Neuron (in vitro differentiated cells): ENCODE results near the gene MIOX.

Source experiments
- H2AFZ ChIP-seq: one replicate; pipeline ENCODE4 v1.6.1; 2013; ENCODE audit warnings: low read depth, mild to moderate bottlenecking, inconsistent platforms, low read length, moderate library complexity
- H3K27me3 ChIP-seq: one replicate; pipeline ENCODE4 v1.6.1; 2013; ENCODE audit warnings: low read length; ENCODE audit not compliant: insufficient read depth
- H3K36me3 ChIP-seq: one replicate; pipeline ENCODE4 v1.6.1; 2013; ENCODE audit warnings: low read length; ENCODE audit not compliant: insufficient read depth
- H3K4me1 ChIP-seq: one replicate; pipeline ENCODE4 v1.6.1; 2013; ENCODE audit warnings: low read length; ENCODE audit not compliant: insufficient read depth
- H3K4me3 ChIP-seq: 2 replicates; pipeline ENCODE4 v1.5.1; 2013; ENCODE audit warnings: mild to moderate bottlenecking, low read length, moderate library complexity
- H3K9me3 ChIP-seq: one replicate; pipeline ENCODE4 v1.6.1; 2013; ENCODE audit warnings: low read length

MIOX gene

DNA sequence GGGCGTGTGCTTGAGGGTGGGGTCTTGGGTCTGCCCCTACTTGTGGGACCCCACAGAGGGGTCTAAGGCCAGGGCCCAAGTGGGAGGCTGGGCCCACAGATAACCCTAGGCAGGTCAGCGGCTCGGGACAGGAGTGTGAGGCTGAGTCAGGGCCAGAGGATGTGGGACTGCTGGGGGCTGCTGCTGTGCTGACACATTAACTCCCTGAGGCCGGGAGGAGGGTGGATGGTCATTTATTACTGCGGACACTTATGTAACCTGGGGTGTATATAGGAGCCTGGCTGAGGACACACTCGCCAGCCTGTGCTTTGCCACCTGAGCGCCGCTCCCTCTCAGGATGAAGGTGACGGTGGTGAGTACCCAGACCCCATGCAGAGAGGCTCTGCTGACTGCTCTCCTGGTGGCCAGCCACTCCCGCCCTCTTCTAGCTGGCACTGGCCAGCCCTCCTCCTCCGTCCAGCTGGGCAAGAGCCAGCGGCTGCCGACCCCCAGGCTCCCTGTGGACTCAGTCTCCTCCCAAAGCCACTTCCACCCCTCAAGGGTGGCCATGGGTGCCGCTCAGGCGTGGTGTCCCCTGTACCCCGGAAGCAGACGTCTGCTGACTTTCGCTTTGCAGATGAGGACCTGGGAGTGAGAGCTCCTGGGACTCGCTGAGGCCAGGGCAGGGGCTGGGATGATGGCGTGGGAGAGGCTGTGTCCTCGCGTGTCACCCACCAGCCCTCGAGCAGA, at the start of gene MIOX:
MIOX (plus strand) TSS at position 299 of the 729 bp plus-strand sequence; CDS start at position 338, 39 bp downstream.
- no peaks in the 10 kb centered on the region for H3K4me1 ChIP-seq
- H3K27me3 ChIP-seq, result peaks cover 37% of the 10 kb centered on the region
- no peaks in the 10 kb centered on the region for H3K9me3 ChIP-seq
- H3K4me3 ChIP-seq, result no peak within 1 kb of the TSS
- no peaks in the 10 kb centered on the region for H3K36me3 ChIP-seq
- H2AFZ ChIP-seq, result no peak within 1 kb of the TSS

DNA sequence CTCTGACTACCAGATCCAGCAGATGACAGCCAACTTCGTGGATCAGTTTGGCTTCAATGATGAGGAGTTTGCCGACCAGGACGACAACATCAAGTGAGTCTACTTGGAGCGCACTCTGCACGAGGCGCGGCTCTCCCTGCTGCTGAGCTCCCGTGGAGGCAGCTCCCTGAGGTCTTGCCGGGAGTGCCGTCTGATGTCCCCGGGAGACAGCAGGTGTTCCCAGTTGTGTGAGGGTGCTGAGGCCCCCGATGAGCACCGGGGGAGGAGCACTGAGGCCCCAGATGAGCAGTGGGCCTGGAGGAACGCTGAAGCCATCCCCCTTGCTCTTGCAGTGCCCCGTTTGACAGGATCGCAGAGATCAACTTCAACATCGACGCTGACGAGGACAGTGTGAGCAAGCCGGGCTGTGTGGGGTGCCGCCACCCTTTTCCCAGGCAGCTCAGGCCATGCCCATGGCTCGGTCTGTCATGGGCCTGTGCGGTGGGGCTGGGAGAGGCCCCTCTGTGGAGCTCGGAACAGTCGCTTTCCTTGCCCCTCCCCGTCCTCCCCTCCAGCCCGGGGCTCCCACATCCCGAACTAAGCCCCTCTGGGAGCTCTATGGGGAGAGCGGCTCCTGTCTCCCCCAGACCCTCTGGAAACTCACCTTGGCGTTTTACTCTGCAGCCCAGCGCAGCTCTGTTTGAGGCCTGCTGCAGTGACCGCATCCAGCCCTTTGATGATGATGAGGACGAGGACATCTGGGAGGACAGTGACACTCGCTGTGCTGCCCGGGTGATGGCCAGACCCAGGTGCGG, 49.0 kb upstream of the MIOX start:
- Histone ChIP-seq H2AFZ (no peak overlapping the region), H3K9me3 (no peaks in the 10 kb centered on the region), H3K36me3 (peaks cover 66% of the 10 kb centered on the region), H3K4me1 (no peaks in the 10 kb centered on the region), H3K4me3 (no peak overlapping the region), H3K27me3 (no peaks in the 10 kb centered on the region)

DNA sequence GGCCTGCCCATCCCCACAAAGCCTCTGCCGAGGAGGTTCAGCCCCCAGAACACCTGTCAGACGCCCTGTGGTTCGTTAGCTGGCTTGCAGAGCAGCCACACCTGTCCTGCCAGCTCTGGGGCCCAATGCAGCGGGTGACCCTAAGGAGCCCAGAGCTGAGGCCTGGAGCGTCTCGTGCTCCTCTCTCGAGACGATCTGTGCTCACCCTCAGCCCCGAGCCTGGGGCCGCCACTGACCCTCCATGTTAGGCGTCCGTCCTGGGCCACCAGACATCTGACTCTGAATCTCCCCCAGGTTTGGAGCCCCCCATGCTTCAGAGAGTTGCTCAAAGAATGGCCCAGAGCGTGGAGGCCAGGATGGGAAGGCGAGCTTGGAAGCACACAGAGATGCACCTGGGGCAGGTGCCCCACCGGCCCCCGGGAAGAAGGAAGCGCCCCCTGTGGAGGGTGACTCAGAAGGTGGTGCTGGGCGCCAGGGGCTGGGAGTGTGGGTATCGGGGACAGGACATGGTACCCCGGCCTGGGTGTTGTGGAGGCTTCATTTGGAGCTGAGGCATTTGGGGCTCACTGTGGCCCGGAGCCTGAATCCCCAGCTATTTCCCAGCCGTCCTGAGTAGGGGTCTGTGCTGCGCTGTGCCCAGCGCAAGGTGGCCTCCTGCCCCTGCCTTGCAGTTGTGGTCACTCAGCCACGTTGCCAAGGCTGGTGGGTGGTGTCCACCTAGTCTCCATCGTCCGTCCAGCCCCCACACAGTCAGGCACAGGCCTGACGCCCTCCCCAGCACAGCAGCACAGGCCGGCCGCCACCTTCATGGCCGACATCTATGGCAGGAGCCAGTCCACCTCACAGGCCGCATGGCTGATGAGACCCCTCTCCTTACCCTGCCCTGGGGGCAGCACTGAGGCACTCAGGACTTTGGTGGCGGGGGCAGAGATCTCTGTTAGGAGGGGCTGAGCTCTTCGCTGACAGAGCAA, 48.1 kb upstream of the MIOX start:
- H2AFZ ChIP-seq, result no peak overlapping the region
- H3K4me1 ChIP-seq, result no peaks in the 10 kb centered on the region
- no peak overlapping the region for H3K4me3 ChIP-seq
- H3K9me3 ChIP-seq, result no peaks in the 10 kb centered on the region
- H3K36me3 ChIP-seq, result peaks cover 64% of the 10 kb centered on the region
- no peaks in the 10 kb centered on the region for H3K27me3 ChIP-seq

DNA sequence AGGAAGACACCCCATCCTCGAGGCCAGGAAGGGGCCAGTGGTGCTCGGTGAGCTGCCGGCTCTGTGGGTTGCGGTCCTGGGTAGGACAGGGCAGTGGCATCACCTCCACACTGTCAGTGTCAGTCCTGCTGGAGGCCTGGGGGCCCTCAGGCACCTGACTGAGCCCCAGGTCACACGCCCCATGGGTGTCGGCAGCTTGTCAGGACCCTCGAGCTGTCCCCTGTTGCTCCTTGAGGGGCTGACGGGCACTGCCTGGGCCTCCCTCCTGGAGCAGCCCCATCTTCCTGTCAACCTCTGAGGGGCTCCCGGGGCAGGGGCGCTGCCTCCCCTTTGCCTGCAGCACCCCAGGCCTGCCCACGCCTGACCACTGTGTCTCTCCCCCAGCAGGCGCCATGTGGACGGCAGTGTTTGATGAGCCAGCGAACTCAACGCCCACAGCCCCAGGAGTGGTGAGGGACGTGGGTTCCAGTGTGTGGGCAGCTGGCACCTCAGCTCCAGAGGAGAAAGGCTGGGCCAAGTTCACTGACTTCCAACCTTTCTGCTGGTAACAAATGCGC, 47.3 kb upstream of the MIOX start:
- Histone ChIP-seq H3K36me3 (peaks cover 69% of the 10 kb centered on the region), H3K4me1 (no peaks in the 10 kb centered on the region), H2AFZ (no peak overlapping the region), H3K9me3 (no peaks in the 10 kb centered on the region), H3K4me3 (no peak overlapping the region), H3K27me3 (no peaks in the 10 kb centered on the region)

DNA sequence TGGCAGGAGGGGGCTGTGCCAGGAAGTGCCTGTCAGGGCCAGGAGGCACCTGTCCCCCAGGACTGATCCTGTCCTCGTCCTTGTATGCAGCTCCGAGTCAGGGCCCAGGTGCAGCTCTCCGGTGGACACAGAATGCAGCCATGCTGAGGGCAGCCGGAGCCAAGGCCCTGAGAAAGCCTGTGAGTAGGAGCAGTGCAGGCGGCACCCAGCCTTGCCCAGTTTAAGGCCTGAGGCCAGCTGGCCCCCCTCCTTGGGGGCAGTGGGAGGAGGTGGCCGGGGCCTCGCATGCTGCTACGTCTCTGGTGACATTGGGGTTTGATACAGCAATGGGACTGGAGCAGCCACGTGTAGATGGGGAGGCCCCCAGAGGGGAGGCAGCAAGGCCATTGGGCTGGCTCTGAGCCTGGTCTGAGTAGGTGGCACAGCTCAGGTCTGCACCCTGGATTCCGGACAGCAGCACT, 46.8 kb upstream of the MIOX start:
- Histone ChIP-seq H3K27me3 (no peaks in the 10 kb centered on the region), H3K36me3 (peaks cover 70% of the 10 kb centered on the region), H3K4me1 (no peaks in the 10 kb centered on the region), H3K4me3 (no peak overlapping the region), H2AFZ (no peak overlapping the region), H3K9me3 (no peaks in the 10 kb centered on the region)

DNA sequence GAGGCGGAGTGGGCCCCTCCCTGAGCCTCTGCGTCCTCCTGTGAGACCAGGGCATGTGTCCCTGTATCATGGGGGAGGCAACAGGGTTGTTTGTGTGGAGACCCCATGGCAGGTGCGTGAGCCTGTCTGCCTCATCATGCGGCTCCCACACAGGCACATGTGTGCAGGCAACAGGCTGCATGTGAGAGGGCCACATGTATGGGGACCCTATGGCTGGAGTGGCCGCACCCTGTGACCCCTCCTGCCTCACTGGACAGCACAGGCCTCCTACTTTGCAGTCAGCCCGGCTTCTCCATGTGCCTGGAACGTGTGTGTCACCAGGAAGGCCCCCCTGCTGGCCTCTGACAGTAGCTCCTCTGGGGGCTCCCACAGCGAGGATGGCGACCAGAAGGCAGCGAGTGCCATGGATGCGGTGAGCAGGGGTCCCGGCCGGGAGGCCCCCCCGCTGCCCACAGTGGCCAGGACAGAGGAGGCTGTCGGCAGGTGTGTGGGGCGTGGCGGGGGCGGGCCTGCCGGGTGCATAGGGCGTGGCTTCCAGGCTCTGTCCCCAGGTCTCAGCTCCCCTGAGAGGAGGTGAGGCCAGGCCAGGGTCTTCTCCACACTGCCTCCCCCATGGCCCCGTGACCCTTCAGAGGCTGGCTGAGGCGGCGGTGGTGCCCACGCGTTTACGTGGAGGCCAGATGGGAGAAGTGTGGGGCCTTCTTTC, 46.0 kb upstream of the MIOX start:
- H3K36me3 ChIP-seq, result peaks cover 70% of the 10 kb centered on the region
- H3K4me3 ChIP-seq, result no peak overlapping the region
- H3K27me3 ChIP-seq, result no peaks in the 10 kb centered on the region
- no peaks in the 10 kb centered on the region for H3K9me3 ChIP-seq
- H2AFZ ChIP-seq, result no peak overlapping the region
- no peaks in the 10 kb centered on the region for H3K4me1 ChIP-seq

DNA sequence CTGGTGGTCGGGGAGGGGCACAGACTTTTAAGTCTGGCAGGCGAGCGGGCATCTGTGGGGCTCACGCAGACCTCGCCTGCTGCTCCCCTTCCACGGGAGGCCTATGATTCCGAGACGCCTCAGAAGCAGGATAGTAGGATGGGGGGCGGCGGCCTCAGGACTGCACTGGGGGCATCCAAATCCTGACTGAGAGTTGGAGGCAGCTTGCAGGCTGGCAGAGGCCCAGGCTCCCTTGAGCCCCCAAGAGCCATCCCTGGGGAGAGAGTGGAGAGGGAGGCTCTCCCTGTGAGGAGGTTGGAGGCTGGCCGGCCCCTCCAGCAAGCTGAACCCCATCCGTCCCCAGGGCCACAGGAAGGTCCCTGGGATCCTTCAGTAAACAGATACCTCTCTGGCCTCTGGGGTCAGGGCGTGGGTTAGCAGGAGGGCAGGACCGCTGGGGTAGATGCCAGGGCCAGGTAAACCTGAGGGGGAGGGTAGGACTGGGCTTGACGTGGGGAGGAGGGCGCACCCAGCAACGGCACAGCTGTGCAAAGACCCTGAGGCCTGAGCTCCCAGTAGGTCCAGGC, 45.1 kb upstream of the MIOX start:
- Histone ChIP-seq H3K4me1 (no peaks in the 10 kb centered on the region), H3K9me3 (no peaks in the 10 kb centered on the region), H3K27me3 (no peaks in the 10 kb centered on the region), H2AFZ (no peak overlapping the region), H3K36me3 (peaks cover 67% of the 10 kb centered on the region), H3K4me3 (no peak overlapping the region)

DNA sequence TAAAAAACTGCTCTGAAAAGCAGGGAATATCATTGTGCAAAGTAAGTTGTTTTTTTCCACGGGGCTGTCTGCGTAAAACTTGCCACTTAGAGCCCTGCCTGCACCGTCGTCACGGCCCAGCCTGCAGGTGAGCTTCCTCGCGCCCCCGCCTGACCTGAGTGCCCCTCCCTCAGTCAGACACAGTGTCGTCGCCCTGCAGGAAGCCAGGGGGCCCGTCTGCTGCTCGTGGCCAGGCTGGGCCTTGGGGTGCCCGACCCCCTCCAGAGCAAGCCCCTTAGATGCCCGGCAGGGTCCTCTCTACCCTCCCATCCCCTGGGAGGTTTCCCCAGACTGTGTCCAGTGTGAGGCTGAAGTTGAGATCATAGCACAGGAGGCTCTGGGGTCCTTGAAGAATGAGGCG, 43.5 kb upstream of the MIOX start:
- H3K36me3 ChIP-seq, result peaks cover 65% of the 10 kb centered on the region
- H2AFZ ChIP-seq, result no peak overlapping the region
- no peak overlapping the region for H3K4me3 ChIP-seq
- H3K9me3 ChIP-seq, result no peaks in the 10 kb centered on the region
- no peaks in the 10 kb centered on the region for H3K4me1 ChIP-seq
- no peaks in the 10 kb centered on the region for H3K27me3 ChIP-seq

DNA sequence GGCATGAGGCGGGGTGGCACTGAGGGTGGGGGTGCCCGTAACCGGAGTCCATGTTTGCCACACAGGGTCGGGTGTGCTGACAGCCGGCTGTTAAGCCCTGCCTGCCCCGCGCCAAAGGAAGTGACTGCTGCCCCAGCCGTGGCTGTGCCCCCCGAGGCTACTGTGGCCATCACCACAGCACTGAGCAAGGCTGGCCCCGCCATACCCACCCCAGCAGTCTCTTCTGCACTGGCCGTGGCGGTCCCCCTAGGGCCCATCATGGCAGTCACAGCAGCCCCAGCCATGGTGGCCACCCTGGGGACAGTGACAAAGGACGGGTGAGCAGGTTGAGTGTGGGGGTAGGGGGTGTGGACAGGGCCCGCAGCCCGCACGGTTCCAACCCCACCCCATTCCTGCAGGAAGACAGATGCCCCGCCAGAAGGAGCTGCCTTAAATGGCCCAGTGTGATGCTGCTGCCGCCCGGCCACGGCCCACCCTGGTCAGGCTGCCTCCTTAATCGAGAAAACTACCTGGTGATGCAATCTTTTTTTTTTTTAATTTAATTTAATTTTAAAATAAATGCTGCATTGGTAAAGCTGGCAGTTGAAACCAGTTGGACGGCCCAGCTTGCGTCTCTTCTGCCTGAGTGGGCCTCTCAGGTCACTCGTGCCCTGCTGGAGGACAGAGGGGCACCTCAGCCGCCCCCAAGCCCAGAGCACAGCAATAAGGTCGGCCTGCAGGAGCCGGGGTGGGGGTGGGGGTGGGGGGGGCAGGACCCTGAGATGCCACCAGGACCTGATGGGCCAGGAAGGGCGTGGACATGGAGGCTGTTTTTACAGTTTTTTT, 42.6 kb upstream of the MIOX start:
- Histone ChIP-seq H3K9me3 (no peaks in the 10 kb centered on the region), H3K4me1 (no peaks in the 10 kb centered on the region), H3K4me3 (no peak overlapping the region), H3K36me3 (peaks cover 66% of the 10 kb centered on the region), H3K27me3 (no peaks in the 10 kb centered on the region), H2AFZ (no peak overlapping the region)

DNA sequence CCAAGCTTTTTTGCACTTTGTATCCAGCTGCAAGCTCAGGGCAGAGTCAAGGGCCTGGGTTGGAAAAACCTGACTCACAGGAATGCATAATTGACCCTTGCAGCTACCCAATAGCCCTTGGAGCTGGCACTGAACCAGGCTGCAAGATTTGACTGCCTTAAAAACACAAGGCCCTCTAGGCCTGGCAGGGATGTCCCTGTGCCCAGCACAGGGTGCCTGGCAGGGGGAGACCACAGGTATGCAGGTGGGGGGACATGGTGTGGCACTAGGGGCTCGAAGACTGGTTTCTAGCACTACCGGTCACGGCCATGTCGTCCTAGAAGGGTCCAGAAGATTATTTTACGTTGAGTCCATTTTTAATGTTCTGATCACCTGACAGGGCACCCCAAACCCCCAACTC, 42.0 kb upstream of the MIOX start:
- Histone ChIP-seq H3K36me3 (peaks cover 65% of the 10 kb centered on the region), H3K4me1 (no peaks in the 10 kb centered on the region), H2AFZ (no peak overlapping the region), H3K4me3 (no peak overlapping the region), H3K9me3 (no peaks in the 10 kb centered on the region), H3K27me3 (no peaks in the 10 kb centered on the region)

DNA sequence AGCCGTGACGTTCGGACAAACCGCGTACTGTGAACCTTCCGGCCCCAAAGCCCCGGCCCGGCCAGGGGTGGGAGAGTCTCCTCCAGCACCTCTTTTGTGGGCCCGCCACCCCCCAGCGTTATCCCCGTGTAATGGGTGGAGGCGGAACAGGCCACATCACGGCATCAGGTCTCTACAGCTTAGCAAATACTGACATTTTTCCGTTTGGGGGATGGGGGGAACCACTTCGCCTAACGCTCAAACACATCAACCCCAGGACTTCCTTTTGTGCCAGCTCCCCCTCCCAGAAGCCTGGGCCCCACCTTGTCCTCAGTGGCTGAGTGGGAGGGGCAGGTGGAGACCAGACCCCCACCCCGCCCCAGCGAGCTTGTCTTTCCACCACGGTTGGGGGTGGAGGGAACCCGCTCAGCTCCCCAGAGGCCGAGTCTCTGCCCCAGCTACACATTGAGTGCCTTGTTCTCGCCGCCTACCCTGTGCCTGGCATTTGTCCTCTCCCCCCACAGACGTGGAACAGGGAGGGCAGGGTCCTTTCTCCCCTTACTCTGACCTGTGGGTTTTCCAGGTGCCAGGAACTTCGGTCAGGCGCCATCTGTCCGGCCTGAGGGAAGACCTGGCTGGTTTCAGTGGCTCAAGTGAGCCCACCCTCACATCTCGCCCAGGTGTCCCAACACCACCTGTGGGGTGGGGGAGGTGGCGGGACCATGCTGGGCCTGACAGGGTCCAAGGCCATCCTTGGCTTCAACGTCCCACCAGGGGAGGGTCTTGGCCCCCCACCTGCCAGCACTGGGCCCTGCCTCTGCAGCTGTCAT, 41.4 kb upstream of the MIOX start:
- Histone ChIP-seq H3K4me3 (no peak overlapping the region), H3K27me3 (no peaks in the 10 kb centered on the region), H3K36me3 (peaks cover 62% of the 10 kb centered on the region), H3K4me1 (no peaks in the 10 kb centered on the region), H3K9me3 (no peaks in the 10 kb centered on the region), H2AFZ (no peak overlapping the region)
